ENCODE results near the gene NDOR1.

Gene NDOR1

DNA sequence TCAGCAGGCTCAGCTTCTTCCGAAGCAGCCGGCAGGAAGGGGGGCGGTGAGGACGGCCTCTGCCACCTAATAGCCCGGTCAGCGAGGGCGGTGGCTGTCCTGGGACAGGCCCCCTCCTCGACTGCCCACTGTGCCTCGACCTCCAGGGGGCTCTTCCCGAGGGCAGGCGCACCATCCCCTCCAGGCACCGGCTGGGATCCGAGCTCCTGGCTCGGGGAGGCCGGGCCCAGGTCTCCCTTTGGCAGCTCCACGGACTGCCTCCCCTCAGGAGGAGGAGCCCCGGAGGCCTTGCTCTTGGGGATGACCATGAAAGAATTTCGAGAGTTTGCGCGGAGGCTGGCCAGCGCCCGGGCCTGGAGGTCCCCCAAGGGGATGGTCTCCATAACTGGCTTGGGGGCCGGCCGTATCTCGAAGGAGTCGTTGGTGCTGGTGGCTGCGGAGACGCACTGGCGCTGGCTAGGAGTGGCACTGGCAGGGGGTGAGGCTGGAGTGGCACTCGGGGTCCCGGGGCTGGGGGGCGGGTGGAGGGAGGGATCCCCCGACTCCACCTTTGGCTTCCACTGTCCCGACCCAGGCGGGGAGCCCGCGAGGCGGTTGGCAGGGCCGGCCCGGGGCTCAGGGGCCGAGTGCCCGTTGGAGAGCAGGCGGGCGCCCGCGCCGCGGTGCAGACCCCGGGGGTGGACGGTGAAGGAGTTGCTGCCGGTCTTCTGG is 5.9 kb upstream of the NDOR1 start:
- no peak for FAIRE-seq

- peak; percentile 83 for FAIRE-seq
These were observed 4.9 kb upstream of the NDOR1 start, which contains the start of gene TPRN for GRCh38 chr9:137200311-137201204. TSS of gene TPRN (minus strand) at chr9:137200741. CDS start at chr9:137200711, 30 bp downstream.

DNA sequence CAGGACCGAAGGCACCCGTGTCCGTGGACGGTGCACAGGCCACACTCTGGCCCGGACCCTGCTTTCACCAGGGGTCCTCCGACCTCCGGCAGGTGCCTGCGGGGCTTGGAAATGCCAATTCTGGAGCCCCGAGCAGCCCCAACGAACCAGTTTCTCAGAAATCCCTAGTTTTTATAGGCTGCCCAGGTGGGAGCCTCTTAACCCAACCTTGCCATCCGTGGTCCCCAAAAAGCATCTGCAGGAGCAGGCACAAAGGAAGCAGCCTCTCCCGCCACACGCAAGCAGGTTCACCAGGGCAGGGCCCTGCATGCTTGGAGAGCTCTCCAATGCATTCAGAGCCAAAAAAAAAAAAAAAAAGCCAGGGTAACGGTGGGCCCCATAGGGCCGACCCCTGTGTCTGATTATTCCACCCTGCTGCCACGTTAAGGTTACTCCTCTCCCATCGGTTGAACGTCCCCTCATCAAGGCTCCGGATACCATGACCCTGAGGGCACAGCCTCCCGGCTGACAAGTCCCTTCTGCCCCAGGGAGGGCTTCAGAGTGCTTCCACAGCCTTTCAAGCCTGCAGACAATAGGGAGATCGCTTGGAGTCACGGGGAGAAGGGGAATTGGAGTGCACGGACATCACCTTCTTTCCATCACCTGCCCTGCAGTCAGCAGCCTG is 4.2 kb upstream of the NDOR1 start:
- no peak for FAIRE-seq

DNA sequence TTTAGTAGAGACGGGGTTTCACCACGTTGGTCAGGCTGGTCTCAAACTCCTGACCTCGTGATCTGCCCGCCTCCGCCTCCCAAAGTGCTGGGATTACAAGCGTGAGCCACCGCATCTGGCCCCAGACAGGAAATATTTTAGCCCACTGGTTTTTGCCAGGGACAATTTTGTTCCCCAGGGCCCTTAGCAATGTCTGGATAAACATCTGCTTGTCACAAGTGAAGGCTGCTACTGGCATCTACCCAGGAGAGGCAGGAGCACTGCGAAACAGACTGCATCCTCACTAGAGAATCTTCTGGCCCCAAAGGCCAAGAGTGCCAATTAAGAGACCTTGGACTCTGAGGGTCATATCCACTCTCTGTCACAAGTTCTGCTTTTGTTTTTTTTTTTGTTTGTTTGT is 2.5 kb upstream of the NDOR1 start:
- no peak for FAIRE-seq

DNA sequence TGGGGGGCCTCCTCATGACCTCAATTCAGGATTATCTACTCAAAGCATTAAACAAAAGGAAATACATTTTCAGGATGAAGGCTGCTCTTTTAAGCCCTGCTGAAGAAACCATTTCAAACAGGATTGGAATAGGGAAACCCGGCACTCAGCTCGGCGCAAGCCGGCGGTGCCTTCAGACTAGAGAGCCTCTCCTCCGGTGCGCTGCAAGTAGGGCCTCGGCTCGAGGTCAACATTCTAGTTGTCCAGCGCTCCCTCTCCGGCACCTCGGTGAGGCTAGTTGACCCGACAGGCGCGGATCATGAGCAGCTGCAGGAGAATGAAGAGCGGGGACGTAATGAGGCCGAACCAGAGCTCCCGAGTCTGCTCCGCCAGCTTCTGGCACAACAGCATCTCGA is 772 bp upstream of the NDOR1 start:
- no peak for FAIRE-seq

- no peak for FAIRE-seq
These were observed 1.1 kb downstream of the NDOR1 start for GRCh38 chr9:137206602-137207001.

DNA sequence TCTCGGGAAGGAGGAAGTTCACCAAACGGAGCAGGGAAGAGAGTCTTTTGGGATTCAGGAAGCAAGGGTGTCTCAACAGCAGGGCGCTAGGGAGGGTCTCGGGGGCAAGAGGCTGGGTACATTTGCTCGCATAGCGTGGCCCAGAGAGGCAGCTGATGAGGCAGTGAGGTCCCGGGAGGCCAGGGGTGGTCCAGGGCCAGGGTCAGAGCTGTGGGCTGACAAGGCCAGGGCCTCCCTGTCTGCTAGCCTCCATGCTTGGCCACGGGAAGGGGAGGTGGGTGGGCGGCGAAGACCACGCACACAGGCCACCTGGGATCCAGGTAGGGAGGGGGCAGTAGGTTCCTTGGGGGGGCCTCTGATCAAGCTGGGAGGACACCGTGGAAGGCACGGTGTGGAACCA is 6.0 kb downstream of the NDOR1 start:
- FAIRE-seq: no peak

- no peak for FAIRE-seq
These were observed 7.0 kb downstream of the NDOR1 start for GRCh38 chr9:137212520-137212919.

DNA sequence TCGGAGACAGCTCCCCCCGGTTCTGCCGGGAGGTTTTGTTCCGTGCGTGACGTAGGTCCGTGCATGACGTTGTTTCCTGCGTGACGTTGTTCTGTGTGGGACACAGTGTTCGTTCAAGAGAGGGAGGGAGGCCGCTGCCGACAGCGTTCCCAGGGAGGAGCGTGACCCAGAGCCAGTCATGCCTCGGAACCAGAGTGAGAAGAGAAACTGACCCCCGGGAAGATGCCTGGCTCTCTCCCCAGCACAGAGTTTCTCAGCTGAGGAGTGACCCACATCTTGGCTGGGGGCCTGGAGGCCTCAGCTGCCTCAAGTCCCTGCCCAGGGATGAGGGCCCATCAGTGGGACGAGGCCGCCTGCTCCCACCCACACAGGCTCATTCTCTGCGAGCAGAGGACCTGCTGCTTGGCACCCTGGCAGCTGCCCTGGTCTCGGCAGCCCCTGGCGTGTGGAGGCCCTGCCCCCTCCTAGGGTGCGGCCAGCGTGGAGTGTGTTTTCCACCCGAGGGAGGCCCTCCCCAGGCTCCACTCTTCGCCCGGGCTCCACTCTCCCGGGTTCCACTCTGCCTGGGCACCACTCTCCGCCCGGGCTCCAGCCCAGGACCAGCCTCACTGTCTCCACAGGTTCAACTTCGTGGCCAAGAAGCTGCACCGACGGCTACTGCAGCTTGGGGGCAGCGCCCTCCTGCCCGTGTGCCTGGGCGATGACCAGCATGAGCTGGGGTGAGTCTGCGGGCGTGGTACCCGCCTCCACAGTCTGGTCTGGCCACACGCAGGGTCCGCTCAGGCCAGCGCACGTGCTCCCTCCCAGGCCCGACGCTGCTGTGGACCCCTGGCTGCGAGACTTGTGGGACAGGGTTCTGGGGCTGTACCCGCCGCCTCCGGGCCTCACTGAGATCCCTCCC is 7.9 kb downstream of the NDOR1 start:
- FAIRE-seq: no peak

GRCh38 chr9:137214620-137215019 is 9.1 kb downstream of the NDOR1 start:
- FAIRE-seq: no peak

- FAIRE-seq: no peak
These were observed 9.9 kb downstream of the NDOR1 start for GRCh38 chr9:137215196-137215986.

DNA sequence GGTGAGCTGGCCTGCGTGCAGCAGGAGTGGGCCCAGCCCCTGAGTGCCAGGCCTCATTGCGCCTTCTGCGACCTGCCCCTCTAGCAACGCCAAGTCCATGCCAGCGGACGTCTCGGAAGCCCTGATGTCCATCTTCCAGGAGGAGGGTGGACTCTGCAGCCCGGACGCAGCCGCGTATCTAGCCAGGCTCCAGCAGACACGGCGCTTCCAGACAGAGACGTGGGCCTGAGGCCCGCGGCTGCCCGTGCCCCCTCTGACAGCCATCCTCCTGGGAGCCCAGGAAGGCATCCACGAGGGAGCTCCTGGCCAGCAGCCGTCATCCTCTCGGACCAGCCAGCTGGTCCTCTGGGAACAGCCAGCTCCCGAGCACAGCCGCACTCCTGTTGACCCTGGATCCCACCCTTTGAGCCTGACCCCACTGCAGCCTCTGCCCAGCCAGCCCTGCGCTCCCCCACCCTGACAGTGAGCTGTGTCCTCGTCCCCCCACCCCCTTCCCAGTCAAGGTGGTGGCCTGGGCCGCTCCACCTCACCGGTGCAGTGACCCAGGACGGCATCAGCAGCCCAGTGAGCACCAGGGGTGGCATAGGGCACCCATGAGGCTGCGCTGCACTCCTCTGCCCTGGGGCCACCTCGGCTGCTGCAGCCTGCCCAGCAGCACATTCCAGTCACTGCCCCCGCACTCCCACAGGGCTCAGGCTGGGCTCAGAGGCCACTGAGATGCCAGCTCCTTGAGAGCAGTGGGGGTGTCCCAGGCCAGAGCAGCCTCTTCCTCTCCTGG is 10.9 kb downstream of the NDOR1 start:
- FAIRE-seq: no peak

DNA sequence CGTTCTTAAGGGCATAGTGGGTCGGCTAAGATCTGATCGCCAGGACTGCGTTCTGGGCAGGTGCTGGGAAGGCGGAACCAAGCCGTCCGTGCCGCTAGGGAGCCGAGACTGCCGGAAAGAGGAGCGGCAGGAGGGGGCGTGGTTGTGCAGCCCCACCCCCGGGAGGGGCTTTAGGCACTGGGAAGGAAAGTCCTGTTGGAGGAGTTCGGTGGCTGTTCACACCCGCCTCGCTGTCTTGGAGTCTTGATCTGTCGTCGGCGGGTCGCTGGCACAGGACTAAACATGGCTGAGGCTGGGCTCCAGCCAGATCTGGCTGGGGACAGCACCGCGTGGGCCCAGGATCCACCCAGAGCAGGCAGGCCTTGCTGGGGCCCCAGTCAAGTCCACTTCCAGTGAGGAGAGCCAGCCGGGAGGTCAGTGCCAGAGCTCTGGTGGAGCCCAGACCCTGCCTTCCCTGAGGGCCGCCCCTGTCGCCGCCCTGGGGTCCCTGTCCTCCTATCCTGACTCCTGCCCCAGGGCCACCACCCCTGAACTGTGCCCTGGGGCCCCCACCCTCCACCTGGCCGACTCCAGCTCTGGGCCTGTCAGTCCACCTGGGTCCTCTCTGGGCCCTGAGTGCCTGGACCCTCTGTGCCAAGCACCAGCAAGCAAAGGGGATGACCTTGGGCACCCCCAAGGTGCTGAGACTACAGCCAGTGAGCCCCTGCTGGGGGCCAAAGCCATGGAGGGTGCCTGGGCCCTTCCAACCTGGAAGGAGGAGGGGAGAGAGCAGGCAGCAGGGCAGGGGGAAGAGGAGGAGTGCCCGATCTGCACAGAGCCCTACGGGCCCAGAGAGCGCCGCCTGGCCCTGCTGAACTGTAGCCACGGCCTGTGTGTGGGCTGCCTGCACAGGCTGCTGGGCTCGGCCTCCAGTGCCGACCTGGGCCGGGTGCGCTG is 12.0 kb downstream of the NDOR1 start:
- no peak for FAIRE-seq

GRCh38 chr9:137218212-137218753 is 12.8 kb downstream of the NDOR1 start:
- FAIRE-seq: no peak

DNA sequence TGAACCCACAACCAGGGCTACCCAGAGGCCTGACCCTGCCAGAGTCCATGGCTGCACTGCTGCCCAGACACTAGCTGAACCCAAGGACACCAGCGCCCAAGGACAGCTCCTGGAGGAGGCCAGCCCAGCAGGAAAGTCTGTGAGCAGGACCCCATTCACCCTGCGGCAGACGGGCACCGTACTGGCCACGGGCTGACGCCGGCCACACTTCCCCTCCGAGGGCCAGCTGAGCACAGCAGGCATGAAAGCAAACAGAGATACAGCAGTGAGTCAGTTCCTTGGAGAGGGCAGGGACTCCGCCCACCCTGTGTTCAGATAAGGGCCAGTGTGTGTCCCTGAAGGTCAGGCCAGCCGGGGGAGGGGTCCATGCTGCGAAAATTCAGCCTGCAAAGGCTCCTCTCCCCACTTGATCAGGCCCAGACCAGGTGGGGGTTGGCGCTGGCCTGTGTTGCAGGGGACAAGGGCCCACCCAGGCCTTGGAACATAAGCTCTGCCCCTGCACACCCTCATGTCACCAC is 13.3 kb downstream of the NDOR1 start:
- no peak for FAIRE-seq

GRCh38 chr9:137219757-137220316 is 14.3 kb downstream of the NDOR1 start:
- FAIRE-seq: no peak

DNA sequence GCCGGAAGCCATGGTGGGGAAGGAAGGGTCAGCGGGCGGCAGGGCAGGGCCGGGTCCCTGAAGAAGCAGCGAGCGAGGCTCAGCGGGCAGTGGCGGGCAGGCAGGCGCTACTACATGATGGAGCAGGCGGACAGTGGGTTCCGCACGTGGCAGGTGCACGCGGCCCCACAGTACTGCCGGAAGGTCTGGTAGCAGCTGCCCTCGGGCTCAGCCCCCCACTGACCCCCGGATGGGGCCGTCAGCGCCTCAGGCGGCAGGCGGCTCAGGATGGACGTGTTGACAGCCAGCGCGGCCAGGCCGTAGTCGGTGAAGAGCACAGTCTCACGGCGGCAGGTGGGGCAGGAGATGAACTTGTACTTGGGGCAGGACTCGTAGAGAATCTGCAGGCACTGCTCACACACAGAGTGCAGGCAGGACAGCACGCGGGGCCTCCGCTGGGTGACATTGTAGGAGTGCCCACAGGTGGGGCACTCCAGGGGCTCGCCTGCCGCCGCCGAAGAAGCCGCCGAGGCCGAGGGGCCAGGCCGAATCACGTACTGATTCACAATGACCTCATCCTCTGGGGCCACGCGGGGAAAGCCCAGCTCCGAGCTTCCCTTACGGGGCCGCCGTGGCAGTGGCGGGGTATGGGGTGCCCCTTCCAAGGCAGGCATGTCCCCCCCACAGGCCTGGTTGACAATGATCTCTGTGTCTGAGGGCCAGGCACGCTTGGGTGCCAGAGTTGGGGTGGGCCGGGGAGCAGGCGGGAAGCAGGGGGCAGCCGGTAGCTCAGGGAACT is 15.0 kb downstream of the NDOR1 start:
- FAIRE-seq: no peak

DNA sequence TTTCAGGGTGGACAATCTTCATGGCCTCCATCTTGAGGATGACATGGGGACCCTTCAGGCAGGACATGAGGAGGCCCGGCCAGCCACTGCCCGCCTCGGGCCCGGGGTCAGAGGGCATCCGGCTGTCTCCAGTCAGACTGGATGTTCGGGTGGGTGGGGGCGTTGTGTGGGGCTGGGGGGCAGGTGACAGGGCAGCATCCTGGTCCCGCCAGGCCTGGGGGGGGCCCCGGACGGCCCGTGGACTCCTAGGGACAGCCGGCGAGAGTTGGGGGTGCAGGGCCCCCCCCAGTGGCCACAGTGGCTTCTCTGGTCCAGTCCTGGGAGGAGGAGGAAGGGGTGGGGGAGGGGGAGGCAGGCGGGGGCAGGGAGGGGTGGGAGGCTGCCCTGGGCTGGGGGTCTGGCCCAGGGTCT is 15.6 kb downstream of the NDOR1 start:
- FAIRE-seq: no peak

Data from TTC549 (cell line).